Sigmoid colon (tissue), 4 donors: ENCODE data around the gene IFI16.

Experiments
- CTCF ChIP-seq, 4 experiments: fragments of 450-650 bp in 3 of 4; fragments of 200-600 bp in 1 of 4; IDR thresholded peaks; one replicate each; pipeline ENCODE4 v1.5.1; 2016 to 2019; ENCODE audit warnings: antibody characterized with exemption in 4 of 4, mild to moderate bottlenecking in 3 of 4, moderate library complexity in 2 of 4
- EP300 ChIP-seq, 4 donors: sonication (generic); formaldehyde crosslinking; IDR thresholded peaks; one replicate each; pipeline ENCODE4 v1.6.1; 2017; ENCODE audit warnings: antibody characterized with exemption in 4 of 4

- TF ChIP-seq CTCF (IDR thresholded peaks at IDR 0.05) (no peak), EP300 (IDR thresholded peaks at IDR 0.05) (no peak)
Measured at GRCh38 chr1:158979229-158979628, 30.5 kb upstream of the IFI16 start.
